Heart left ventricle (tissue), 13 donors: ENCODE results near the gene RFWD3.

Experiments
- POLR2A ChIP-seq, 2 donors: fragments of 450-650 bp; IDR thresholded peaks; one replicate each; pipeline ENCODE4 v1.6.1; 2017; ENCODE audit warnings: antibody characterized with exemption in 2 of 2, mild to moderate bottlenecking in 2 of 2, moderate library complexity in 2 of 2
- TF ChIP-seq, protein P1 (sequence below), 12 donors: fragments of 200-600 bp; sonication (generic) in 4 of 12; IDR thresholded peaks; one replicate each; pipeline versions ENCODE4 v1.5.0 to v1.8.0; 2018 to 2022; ENCODE audit warnings: antibody characterized with exemption in 12 of 12, mild to moderate bottlenecking in 5 of 12
- donor health status: ischemic (EF 13 %, LVEDD 7.1; RV severe dilation, severe dysfunction).
- donor health status: DM: no; HTN: yes; CAD: no.
- donor health status: DM: no; HTN: no; CAD: no.
- donor health status: ischemic (EF 25% LVEDD 6.9; RV normal size, moderate dysfunction).
- donor health status: ischemic (EF 25% LVEDD 5.7; RV mildly dilated, moderate dysfunction).
- donor health status: ischemic (EF 35%, LVEDD 5.7; RV mildly dilated, moderate dysfunction).
- donor health status: nonischemic (EF 11% LVEDD 7.7; RV severe dilation, severe dysfunction).
- donor health status: DM: yes; HTN: yes; CAD: no.
- donor health status: PGD.
- donor health status: ischemic (EF 29% LVEDD 5.4; RV normal size, mild dysfunction).
- donor health status: nonischemic (EF 23%, LVEDD 6.1; RV moderate dilation, normal function).

DNA sequence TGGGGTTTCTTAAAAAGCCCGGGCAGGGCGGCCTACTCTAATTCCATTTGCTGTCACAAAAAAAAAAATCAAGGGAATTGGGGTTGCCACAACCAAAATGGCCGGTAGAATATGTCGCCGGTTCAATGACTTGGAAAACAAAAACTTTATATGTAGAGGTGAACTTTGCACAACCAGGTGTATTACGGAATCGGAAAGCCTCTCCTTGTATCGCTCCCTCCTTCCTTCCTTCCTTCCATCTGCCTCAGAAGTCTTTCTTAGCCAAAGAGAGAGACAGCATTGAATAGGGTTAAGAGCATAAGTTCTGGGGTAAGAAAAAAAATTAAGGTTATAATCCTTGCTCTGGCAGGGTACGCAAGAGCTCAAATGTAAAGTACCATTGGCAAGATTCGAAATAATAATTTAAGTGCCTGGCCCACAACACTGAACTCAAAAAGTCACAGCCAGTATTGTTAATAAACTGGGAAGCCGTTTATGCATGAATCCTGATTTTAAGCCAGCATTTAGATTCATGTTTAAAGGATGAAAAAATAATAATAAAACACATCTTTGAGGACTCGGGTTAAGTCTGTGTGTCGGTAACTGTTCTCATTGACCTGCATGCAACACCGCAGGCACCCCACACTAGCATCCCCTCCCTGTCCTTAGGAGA is 59.2 kb downstream of the RFWD3 start:
- no peak for TF ChIP-seq POLR2A (IDR thresholded peaks at IDR 0.05)
- TF ChIP-seq, protein P1, sequence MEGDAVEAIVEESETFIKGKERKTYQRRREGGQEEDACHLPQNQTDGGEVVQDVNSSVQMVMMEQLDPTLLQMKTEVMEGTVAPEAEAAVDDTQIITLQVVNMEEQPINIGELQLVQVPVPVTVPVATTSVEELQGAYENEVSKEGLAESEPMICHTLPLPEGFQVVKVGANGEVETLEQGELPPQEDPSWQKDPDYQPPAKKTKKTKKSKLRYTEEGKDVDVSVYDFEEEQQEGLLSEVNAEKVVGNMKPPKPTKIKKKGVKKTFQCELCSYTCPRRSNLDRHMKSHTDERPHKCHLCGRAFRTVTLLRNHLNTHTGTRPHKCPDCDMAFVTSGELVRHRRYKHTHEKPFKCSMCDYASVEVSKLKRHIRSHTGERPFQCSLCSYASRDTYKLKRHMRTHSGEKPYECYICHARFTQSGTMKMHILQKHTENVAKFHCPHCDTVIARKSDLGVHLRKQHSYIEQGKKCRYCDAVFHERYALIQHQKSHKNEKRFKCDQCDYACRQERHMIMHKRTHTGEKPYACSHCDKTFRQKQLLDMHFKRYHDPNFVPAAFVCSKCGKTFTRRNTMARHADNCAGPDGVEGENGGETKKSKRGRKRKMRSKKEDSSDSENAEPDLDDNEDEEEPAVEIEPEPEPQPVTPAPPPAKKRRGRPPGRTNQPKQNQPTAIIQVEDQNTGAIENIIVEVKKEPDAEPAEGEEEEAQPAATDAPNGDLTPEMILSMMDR (IDR thresholded peaks at IDR 0.05) = no peak
